ENCODE measurements around the gene MYO1A. TPM values are rescaled to one million over a fixed set of nuclear protein-coding genes. Genes with fewer than 3 reads are reported as not detected.
A peak's percentile ranks its signal among the peaks of the same experiment; 100 is the strongest.

The MYO1A gene
- total RNA-seq, 1 donor from 2014 or later = 0.36 TPM

DNA sequence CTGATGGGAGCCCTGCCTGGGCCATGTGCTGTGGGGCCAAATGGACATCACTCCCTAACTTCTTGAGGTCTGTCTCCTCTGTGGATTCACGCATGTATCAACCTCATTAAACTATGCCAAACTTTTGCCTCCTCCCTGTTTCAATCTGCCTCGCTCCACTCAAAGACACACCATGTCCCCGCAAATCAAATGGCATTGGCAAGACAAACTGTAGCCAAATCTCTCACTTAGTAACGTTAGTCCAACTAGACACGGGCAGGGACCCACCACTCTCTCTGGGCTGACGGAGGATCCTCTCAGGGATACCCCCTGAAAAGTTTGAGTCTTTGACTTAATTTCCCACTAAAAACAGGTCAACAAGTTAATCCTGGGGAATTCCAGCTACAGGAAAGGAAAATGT, 51.6 kb downstream of the MYO1A start:
- peaks cover 5% of the 10 kb centered on the region for H3K27me3 Mint-ChIP-seq (ENCODE audit: unreplicated experiment)
- no peak overlapping the region for H3K27ac Mint-ChIP-seq (ENCODE audit: unreplicated experiment)
- peaks cover 68% of the 10 kb centered on the region for H3K4me1 Mint-ChIP-seq (ENCODE audit: unreplicated experiment)
- no peak overlapping the region for H3K4me3 Mint-ChIP-seq (ENCODE audit: unreplicated experiment)
- TF ChIP-seq, protein P1, sequence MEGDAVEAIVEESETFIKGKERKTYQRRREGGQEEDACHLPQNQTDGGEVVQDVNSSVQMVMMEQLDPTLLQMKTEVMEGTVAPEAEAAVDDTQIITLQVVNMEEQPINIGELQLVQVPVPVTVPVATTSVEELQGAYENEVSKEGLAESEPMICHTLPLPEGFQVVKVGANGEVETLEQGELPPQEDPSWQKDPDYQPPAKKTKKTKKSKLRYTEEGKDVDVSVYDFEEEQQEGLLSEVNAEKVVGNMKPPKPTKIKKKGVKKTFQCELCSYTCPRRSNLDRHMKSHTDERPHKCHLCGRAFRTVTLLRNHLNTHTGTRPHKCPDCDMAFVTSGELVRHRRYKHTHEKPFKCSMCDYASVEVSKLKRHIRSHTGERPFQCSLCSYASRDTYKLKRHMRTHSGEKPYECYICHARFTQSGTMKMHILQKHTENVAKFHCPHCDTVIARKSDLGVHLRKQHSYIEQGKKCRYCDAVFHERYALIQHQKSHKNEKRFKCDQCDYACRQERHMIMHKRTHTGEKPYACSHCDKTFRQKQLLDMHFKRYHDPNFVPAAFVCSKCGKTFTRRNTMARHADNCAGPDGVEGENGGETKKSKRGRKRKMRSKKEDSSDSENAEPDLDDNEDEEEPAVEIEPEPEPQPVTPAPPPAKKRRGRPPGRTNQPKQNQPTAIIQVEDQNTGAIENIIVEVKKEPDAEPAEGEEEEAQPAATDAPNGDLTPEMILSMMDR (IDR thresholded peaks at IDR 0.05; ENCODE audit: unreplicated experiment) = no peak
- no peaks in the 10 kb centered on the region for H3K9me3 Mint-ChIP-seq (ENCODE audit: unreplicated experiment)
- peaks cover 19% of the 10 kb centered on the region for H3K36me3 Mint-ChIP-seq (ENCODE audit: low read depth, unreplicated experiment)
- DNase-seq (ENCODE audit: low spot score) = no peak

DNA sequence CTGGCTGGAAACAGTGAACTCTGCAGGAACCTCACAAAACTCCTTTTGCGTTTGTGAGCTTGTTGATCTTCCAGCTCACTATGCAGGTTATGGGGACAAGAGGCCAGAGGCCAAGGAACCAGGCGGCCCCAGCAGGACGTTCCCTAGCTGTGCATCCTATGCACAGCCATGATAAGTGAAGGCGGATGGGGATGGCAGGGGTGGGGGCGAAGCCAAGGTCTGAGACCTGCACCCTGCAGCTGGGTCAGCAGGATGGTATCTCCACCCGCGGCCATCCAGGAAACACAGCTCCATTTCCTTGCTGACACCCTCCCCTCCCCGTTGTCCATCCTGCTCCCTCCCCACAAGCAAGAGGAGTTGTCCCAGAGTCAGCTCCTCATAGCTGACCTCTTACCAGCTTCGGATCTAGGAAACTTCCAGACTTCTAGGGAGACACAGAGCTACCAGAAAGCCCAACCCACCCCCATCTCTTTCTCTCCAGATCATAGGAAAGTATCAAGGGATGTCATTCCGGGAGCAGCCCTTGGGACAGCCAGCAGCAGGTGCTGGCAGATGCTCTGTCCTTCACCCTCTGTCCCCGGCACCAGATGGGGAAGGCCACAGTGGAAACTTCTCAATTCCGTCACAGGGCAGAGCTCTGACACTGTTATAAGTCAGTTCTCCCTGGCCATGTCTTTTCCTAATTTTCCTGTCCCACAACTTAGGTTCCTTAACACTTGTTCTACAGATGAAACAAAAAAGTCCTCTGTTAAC, 53.0 kb downstream of the MYO1A start:
- H3K4me3 Mint-ChIP-seq (ENCODE audit: unreplicated experiment) = peak overlapping the region; percentile 54

DNA sequence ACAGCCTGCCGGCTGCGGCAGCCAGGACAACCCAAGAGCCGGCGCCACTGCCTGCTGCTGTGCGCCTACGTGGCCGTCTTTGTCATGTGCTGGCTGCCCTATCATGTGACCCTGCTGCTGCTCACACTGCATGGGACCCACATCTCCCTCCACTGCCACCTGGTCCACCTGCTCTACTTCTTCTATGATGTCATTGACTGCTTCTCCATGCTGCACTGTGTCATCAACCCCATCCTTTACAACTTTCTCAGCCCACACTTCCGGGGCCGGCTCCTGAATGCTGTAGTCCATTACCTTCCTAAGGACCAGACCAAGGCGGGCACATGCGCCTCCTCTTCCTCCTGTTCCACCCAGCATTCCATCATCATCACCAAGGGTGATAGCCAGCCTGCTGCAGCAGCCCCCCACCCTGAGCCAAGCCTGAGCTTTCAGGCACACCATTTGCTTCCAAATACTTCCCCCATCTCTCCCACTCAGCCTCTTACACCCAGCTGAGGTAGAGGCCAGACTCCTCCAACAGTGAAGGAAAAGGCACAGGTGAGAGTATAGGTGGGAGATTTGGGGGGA, 53.9 kb downstream of the MYO1A start:
- no peaks in the 10 kb centered on the region for H3K9me3 Mint-ChIP-seq (ENCODE audit: unreplicated experiment)
- H3K36me3 Mint-ChIP-seq (ENCODE audit: low read depth, unreplicated experiment) = peaks cover 11% of the 10 kb centered on the region
- peaks cover 6% of the 10 kb centered on the region for H3K27me3 Mint-ChIP-seq (ENCODE audit: unreplicated experiment)
- H3K27ac Mint-ChIP-seq (ENCODE audit: unreplicated experiment) = peak overlapping the region; percentile 62
- no peak for DNase-seq (ENCODE audit: low spot score)
- peaks cover 78% of the 10 kb centered on the region for H3K4me1 Mint-ChIP-seq (ENCODE audit: unreplicated experiment)
- TF ChIP-seq, protein P1 (IDR thresholded peaks at IDR 0.05; ENCODE audit: unreplicated experiment) = no peak
- H3K4me3 Mint-ChIP-seq (ENCODE audit: unreplicated experiment) = peak overlapping the region; percentile 56

More for the DNA sequence above, 53.0 kb downstream of the MYO1A start:
- H3K4me1 Mint-ChIP-seq (ENCODE audit: unreplicated experiment) = peaks cover 77% of the 10 kb centered on the region
- no peaks in the 10 kb centered on the region for H3K9me3 Mint-ChIP-seq (ENCODE audit: unreplicated experiment)
- no peak for DNase-seq (ENCODE audit: low spot score)
- H3K27me3 Mint-ChIP-seq (ENCODE audit: unreplicated experiment) = peaks cover 5% of the 10 kb centered on the region
- peak overlapping the region; percentile 62 for H3K27ac Mint-ChIP-seq (ENCODE audit: unreplicated experiment)
- TF ChIP-seq, protein P1 (IDR thresholded peaks at IDR 0.05; ENCODE audit: unreplicated experiment) = no peak
- peaks cover 11% of the 10 kb centered on the region for H3K36me3 Mint-ChIP-seq (ENCODE audit: low read depth, unreplicated experiment)

DNA sequence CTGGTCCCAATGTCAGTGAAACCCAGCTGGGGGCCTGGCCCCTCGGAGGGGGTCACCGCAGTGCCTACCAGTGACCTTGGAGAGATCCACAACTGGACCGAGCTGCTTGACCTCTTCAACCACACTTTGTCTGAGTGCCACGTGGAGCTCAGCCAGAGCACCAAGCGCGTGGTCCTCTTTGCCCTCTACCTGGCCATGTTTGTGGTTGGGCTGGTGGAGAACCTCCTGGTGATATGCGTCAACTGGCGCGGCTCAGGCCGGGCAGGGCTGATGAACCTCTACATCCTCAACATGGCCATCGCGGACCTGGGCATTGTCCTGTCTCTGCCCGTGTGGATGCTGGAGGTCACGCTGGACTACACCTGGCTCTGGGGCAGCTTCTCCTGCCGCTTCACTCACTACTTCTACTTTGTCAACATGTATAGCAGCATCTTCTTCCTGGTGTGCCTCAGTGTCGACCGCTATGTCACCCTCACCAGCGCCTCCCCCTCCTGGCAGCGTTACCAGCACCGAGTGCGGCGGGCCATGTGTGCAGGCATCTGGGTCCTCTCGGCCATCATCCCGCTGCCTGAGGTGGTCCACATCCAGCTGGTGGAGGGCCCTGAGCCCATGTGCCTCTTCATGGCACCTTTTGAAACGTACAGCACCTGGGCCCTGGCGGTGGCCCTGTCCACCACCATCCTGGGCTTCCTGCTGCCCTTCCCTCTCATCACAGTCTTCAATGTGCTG, 54.6 kb downstream of the MYO1A start:
- no peak for DNase-seq (ENCODE audit: low spot score)
- peak overlapping the region; percentile 56 for H3K4me3 Mint-ChIP-seq (ENCODE audit: unreplicated experiment)
- no peaks in the 10 kb centered on the region for H3K9me3 Mint-ChIP-seq (ENCODE audit: unreplicated experiment)
- no peak overlapping the region for H3K27ac Mint-ChIP-seq (ENCODE audit: unreplicated experiment)
- H3K27me3 Mint-ChIP-seq (ENCODE audit: unreplicated experiment) = peaks cover 6% of the 10 kb centered on the region
- TF ChIP-seq, protein P1 (IDR thresholded peaks at IDR 0.05; ENCODE audit: unreplicated experiment) = no peak
- H3K4me1 Mint-ChIP-seq (ENCODE audit: unreplicated experiment) = peaks cover 77% of the 10 kb centered on the region
- H3K36me3 Mint-ChIP-seq (ENCODE audit: low read depth, unreplicated experiment) = peaks cover 11% of the 10 kb centered on the region
